HEK293T (cell line): ENCODE data around the gene ADAMTS13.
A peak's percentile ranks its signal among the peaks of the same experiment; 100 is the strongest.

Experiments
- ARNT ChIP-seq: fragments of 450-650 bp; IDR thresholded peaks from 2 replicates; pipeline ENCODE4 v1.6.1; 2017; ENCODE audit warnings: mild to moderate bottlenecking
- ELF4 ChIP-seq: fragments of 450-650 bp; IDR thresholded peaks from 2 replicates; pipeline ENCODE4 v1.6.1; 2017; ENCODE audit warnings: antibody characterized with exemption
- FOXK2 ChIP-seq: fragments of 450-650 bp; IDR thresholded peaks from 2 replicates; pipeline ENCODE4 v1.6.1; 2016; ENCODE audit warnings: mild to moderate bottlenecking
- FOXM1 ChIP-seq: fragments of 450-650 bp; IDR thresholded peaks from 2 replicates; pipeline ENCODE4 v1.6.1; 2017; ENCODE audit warnings: mild to moderate bottlenecking, borderline replicate concordance
- PKNOX1 ChIP-seq: fragments of 450-650 bp; IDR thresholded peaks from 2 replicates; pipeline ENCODE4 v1.6.1; 2016
- SP1 ChIP-seq: fragments of 450-650 bp; IDR thresholded peaks from 2 replicates; pipeline ENCODE4 v1.6.1; 2017
- SUZ12 ChIP-seq: fragments of 450-650 bp; IDR thresholded peaks from 2 replicates; pipeline ENCODE4 v1.6.1; 2016; ENCODE audit warnings: mild to moderate bottlenecking
- TARDBP ChIP-seq: fragments of 450-650 bp; IDR thresholded peaks from 2 replicates; pipeline ENCODE4 v1.6.1; 2016

GRCh38 chr9:133495327-133496293 is 73.4 kb downstream of the ADAMTS13 start:
- TF ChIP-seq SUZ12 (no peak), TARDBP (0 out of 2 replicates have a peak, but pooled peaks have one; percentile 47), FOXM1 (no peak), ELF4 (no peak), PKNOX1 (no peak), SP1 (no peak), ARNT (no peak), FOXK2 (no peak)
